HEK293 (cell line): Measurements from ENCODE around the gene OTUD3.

Experiments used
- CTCF ChIA-PET: fragments of 350-600 bp; formaldehyde crosslinking; extraction: SDS; loops from one replicate; lab custom pipeline; 2021; ENCODE audit warnings: antibody characterized with exemption; lab: Yijun Ruan, JAX
- POLR2A ChIA-PET: fragments of 300-600 bp; formaldehyde crosslinking; extraction: SDS; loops from one replicate; lab custom pipeline; 2020; ENCODE audit warnings: antibody characterized with exemption, inconsistent platforms; lab: Yijun Ruan, JAX
- H3K27ac ChIP-seq: fragments of 200-500 bp; sonication (Bioruptor generic); 2 replicates; pipeline ENCODE4 v1.5.1; 2014; ENCODE audit warnings: low read depth, low read length, control low read depth, inconsistent platforms; ENCODE audit errors: extremely low read depth
- H3K36me3 ChIP-seq, 2 experiments: fragments of 200-500 bp in 1 of 2; sonication (Bioruptor generic) in 1 of 2; 1 replicate in 1 of 2; 2 replicates in 1 of 2; pipeline ENCODE4 v1.5.1; 2014 to 2017; ENCODE audit warnings: inconsistent platforms in 2 of 2, low read length in 2 of 2; ENCODE audit not compliant: control insufficient read depth in 2 of 2, insufficient read depth in 1 of 2
- H3K4me1 ChIP-seq: fragments of 200-500 bp; sonication (Bioruptor generic); 2 replicates; pipeline ENCODE4 v1.5.1; 2014; ENCODE audit warnings: mild to moderate bottlenecking, low read length, inconsistent platforms; ENCODE audit not compliant: control insufficient read depth, insufficient read depth
- H3K4me3 ChIP-seq: 2 replicates; pipeline ENCODE4 v1.5.1; 2011; ENCODE audit warnings: low read depth, mild to moderate bottlenecking, control low read depth, low read length, moderate library complexity
- H3K9me3 ChIP-seq: fragments of 200-500 bp; sonication (Bioruptor generic); 2 replicates; pipeline ENCODE4 v1.5.1; 2014; ENCODE audit warnings: low read depth, low read length, inconsistent platforms; ENCODE audit not compliant: control insufficient read depth, insufficient read depth
- GLIS1 ChIP-seq: fragments of 450-650 bp; formaldehyde crosslinking; IDR thresholded peaks from 2 replicates; pipeline ENCODE4 v1.5.1; 2016; ENCODE audit warnings: missing biosample characterization, missing genetic modification characterization
- ZFHX2 ChIP-seq: fragments of 450-650 bp; formaldehyde crosslinking; conservative IDR thresholded peaks from 2 replicates; pipeline ENCODE4 v1.5.1; 2016; ENCODE audit warnings: missing biosample characterization, missing genetic modification characterization
- ZNF121 ChIP-seq: fragments of 450-650 bp; formaldehyde crosslinking; IDR thresholded peaks from 2 replicates; pipeline ENCODE4 v1.5.1; 2016; ENCODE audit warnings: missing biosample characterization, missing genetic modification characterization
- ZNF146 ChIP-seq: fragments of 450-650 bp; formaldehyde crosslinking; IDR thresholded peaks from 2 replicates; pipeline ENCODE4 v1.5.1; 2016; ENCODE audit warnings: missing biosample characterization, missing genetic modification characterization
- ZNF223 ChIP-seq: fragments of 450-650 bp; formaldehyde crosslinking; IDR thresholded peaks from 2 replicates; pipeline ENCODE4 v1.5.1; 2016; ENCODE audit warnings: missing biosample characterization, missing genetic modification characterization
- ZNF23 ChIP-seq: fragments of 450-650 bp; formaldehyde crosslinking; IDR thresholded peaks from 2 replicates; pipeline ENCODE4 v1.5.1; 2016; ENCODE audit warnings: missing biosample characterization, missing genetic modification characterization, borderline replicate concordance
- ZNF248 ChIP-seq: fragments of 450-650 bp; formaldehyde crosslinking; IDR thresholded peaks from 2 replicates; pipeline ENCODE4 v1.5.1; 2017; ENCODE audit warnings: missing biosample characterization, missing genetic modification characterization
- ZNF266 ChIP-seq: fragments of 450-650 bp; formaldehyde crosslinking; IDR thresholded peaks from 2 replicates; pipeline ENCODE4 v1.5.1; 2016; ENCODE audit warnings: missing biosample characterization, missing genetic modification characterization, low read depth
- ZNF311 ChIP-seq: fragments of 450-650 bp; formaldehyde crosslinking; IDR thresholded peaks from 2 replicates; pipeline ENCODE4 v1.5.1; 2017; ENCODE audit warnings: missing biosample characterization, missing genetic modification characterization, borderline replicate concordance
- ZNF394 ChIP-seq: fragments of 450-650 bp; formaldehyde crosslinking; IDR thresholded peaks from 2 replicates; pipeline ENCODE4 v1.5.1; 2016; ENCODE audit warnings: missing biosample characterization, missing genetic modification characterization, mild to moderate bottlenecking, moderate library complexity, borderline replicate concordance
- ZNF473 ChIP-seq: fragments of 450-650 bp; formaldehyde crosslinking; IDR thresholded peaks from 2 replicates; pipeline ENCODE4 v1.5.1; 2017; ENCODE audit warnings: missing biosample characterization, missing genetic modification characterization
- ZNF48 ChIP-seq: fragments of 450-650 bp; formaldehyde crosslinking; IDR thresholded peaks from 2 replicates; pipeline ENCODE4 v1.5.1; 2016; ENCODE audit warnings: missing biosample characterization, missing genetic modification characterization
- ZNF585B ChIP-seq: fragments of 450-650 bp; formaldehyde crosslinking; IDR thresholded peaks from 2 replicates; pipeline ENCODE4 v1.5.1; 2016; ENCODE audit warnings: missing biosample characterization, missing genetic modification characterization
- ZNF645 ChIP-seq: fragments of 450-650 bp; formaldehyde crosslinking; IDR thresholded peaks from 2 replicates; pipeline ENCODE4; 2016; ENCODE audit warnings: missing biosample characterization, missing genetic modification characterization
- ZNF660 ChIP-seq: fragments of 450-650 bp; IDR thresholded peaks from 2 replicates; pipeline ENCODE4 v1.5.1; 2018; ENCODE audit warnings: missing biosample characterization, mild to moderate bottlenecking, missing genetic modification characterization
- ZNF785 ChIP-seq: fragments of 450-650 bp; formaldehyde crosslinking; IDR thresholded peaks from 2 replicates; pipeline ENCODE4 v1.5.1; 2016; ENCODE audit warnings: missing biosample characterization, missing genetic modification characterization
- ZNF843 ChIP-seq: fragments of 450-650 bp; formaldehyde crosslinking; IDR thresholded peaks from 2 replicates; pipeline ENCODE4 v1.5.1; 2016; ENCODE audit warnings: missing biosample characterization, missing genetic modification characterization
- ZSCAN23 ChIP-seq: fragments of 450-650 bp; formaldehyde crosslinking; IDR thresholded peaks from 2 replicates; pipeline ENCODE4 v1.5.1; 2016; ENCODE audit warnings: missing biosample characterization, missing genetic modification characterization
- ZSCAN4 ChIP-seq: fragments of 450-650 bp; formaldehyde crosslinking; IDR thresholded peaks from 2 replicates; pipeline ENCODE4 v1.5.1; 2017; ENCODE audit warnings: missing biosample characterization, missing genetic modification characterization
- TF ChIP-seq, protein P1 (sequence below): fragments of 450-650 bp; formaldehyde crosslinking; IDR thresholded peaks from 2 replicates; pipeline ENCODE4 v1.5.1; 2017; ENCODE audit warnings: missing biosample characterization, missing genetic modification characterization
- TF ChIP-seq, protein P2 (sequence below): fragments of 450-650 bp; formaldehyde crosslinking; IDR thresholded peaks from 2 replicates; pipeline ENCODE4 v1.5.1; 2016; ENCODE audit warnings: missing biosample characterization, missing genetic modification characterization, borderline replicate concordance
- TF ChIP-seq, protein P3 (sequence below): fragments of 450-650 bp; formaldehyde crosslinking; IDR thresholded peaks from 2 replicates; pipeline ENCODE4 v1.5.1; 2016; ENCODE audit warnings: missing biosample characterization, missing genetic modification characterization
- TF ChIP-seq, protein P4 (sequence below): fragments of 450-650 bp; formaldehyde crosslinking; IDR thresholded peaks from 2 replicates; pipeline ENCODE4 v1.5.1; 2016; ENCODE audit warnings: missing biosample characterization, missing genetic modification characterization

The OTUD3 gene

DNA sequence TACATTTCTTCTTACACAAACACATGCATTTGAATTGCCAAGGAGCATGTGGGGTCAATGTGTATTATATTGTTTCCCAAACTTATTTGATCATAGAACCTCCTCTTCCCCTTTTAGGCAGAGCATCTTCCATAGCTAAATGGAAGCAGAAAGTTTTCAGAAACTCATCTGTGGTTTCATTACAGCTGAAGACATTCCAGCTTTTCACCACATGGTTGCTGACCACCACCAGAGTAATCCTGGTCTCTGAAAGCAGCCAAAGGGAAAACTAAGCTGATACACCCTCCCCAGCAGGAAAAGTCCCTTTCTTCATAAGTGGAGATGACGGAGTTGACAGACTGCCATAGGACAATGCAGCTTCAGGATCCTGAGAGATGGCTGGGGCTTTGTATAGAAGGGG lies 30.2 kb upstream of the OTUD3 start:
- POLR2A ChIA-PET = no interaction called here
- no peak for TF ChIP-seq ZNF394
- TF ChIP-seq ZSCAN4 = no peak
- no peak for TF ChIP-seq ZNF121
- no peak for TF ChIP-seq ZFHX2 (tag by site-specific recombination)
- TF ChIP-seq ZNF473 (tag by site-specific recombination) = no peak
- TF ChIP-seq ZNF248 (tag by site-specific recombination) = no peak
- TF ChIP-seq, protein P1, sequence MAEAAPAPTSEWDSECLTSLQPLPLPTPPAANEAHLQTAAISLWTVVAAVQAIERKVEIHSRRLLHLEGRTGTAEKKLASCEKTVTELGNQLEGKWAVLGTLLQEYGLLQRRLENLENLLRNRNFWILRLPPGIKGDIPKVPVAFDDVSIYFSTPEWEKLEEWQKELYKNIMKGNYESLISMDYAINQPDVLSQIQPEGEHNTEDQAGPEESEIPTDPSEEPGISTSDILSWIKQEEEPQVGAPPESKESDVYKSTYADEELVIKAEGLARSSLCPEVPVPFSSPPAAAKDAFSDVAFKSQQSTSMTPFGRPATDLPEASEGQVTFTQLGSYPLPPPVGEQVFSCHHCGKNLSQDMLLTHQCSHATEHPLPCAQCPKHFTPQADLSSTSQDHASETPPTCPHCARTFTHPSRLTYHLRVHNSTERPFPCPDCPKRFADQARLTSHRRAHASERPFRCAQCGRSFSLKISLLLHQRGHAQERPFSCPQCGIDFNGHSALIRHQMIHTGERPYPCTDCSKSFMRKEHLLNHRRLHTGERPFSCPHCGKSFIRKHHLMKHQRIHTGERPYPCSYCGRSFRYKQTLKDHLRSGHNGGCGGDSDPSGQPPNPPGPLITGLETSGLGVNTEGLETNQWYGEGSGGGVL (tag by site-specific recombination) = no peak
- TF ChIP-seq ZNF645 (tag by site-specific recombination) = no peak
- no peak for TF ChIP-seq ZNF843 (tag by site-specific recombination)
- no peak for TF ChIP-seq ZNF48 (tag by site-specific recombination)
- TF ChIP-seq ZNF785 (tag by site-specific recombination) = no peak
- TF ChIP-seq, protein P2, sequence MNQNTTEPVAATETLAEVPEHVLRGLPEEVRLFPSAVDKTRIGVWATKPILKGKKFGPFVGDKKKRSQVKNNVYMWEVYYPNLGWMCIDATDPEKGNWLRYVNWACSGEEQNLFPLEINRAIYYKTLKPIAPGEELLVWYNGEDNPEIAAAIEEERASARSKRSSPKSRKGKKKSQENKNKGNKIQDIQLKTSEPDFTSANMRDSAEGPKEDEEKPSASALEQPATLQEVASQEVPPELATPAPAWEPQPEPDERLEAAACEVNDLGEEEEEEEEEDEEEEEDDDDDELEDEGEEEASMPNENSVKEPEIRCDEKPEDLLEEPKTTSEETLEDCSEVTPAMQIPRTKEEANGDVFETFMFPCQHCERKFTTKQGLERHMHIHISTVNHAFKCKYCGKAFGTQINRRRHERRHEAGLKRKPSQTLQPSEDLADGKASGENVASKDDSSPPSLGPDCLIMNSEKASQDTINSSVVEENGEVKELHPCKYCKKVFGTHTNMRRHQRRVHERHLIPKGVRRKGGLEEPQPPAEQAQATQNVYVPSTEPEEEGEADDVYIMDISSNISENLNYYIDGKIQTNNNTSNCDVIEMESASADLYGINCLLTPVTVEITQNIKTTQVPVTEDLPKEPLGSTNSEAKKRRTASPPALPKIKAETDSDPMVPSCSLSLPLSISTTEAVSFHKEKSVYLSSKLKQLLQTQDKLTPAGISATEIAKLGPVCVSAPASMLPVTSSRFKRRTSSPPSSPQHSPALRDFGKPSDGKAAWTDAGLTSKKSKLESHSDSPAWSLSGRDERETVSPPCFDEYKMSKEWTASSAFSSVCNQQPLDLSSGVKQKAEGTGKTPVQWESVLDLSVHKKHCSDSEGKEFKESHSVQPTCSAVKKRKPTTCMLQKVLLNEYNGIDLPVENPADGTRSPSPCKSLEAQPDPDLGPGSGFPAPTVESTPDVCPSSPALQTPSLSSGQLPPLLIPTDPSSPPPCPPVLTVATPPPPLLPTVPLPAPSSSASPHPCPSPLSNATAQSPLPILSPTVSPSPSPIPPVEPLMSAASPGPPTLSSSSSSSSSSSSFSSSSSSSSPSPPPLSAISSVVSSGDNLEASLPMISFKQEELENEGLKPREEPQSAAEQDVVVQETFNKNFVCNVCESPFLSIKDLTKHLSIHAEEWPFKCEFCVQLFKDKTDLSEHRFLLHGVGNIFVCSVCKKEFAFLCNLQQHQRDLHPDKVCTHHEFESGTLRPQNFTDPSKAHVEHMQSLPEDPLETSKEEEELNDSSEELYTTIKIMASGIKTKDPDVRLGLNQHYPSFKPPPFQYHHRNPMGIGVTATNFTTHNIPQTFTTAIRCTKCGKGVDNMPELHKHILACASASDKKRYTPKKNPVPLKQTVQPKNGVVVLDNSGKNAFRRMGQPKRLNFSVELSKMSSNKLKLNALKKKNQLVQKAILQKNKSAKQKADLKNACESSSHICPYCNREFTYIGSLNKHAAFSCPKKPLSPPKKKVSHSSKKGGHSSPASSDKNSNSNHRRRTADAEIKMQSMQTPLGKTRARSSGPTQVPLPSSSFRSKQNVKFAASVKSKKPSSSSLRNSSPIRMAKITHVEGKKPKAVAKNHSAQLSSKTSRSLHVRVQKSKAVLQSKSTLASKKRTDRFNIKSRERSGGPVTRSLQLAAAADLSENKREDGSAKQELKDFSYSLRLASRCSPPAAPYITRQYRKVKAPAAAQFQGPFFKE (tag by site-specific recombination) = no peak
- CTCF ChIA-PET = no interaction called here
- Histone ChIP-seq H3K36me3 (no peaks in the 10 kb centered on the region), H3K9me3 (no peaks in the 10 kb centered on the region), H3K4me3 (no peak overlapping the region), H3K4me1 (no peaks in the 10 kb centered on the region), H3K27ac (no peak overlapping the region)

GRCh38 chr1:19854866-19855265 lies 27.3 kb upstream of the OTUD3 start:
- ChIA-PET POLR2A (no interaction called here), CTCF (interaction anchor here (0.6 kb wide), 1 partner anchor 341 kb away, joined by 5 read pairs; no protein-coding TSS in a partner anchor)
- Histone ChIP-seq H3K4me3 (no peak overlapping the region), H3K9me3 (no peaks in the 10 kb centered on the region), H3K36me3 (no peaks in the 10 kb centered on the region), H3K27ac (no peak overlapping the region), H3K4me1 (no peaks in the 10 kb centered on the region)
- no peak for TF ChIP-seq ZNF585B
- no peak for TF ChIP-seq ZNF311 (tag by site-specific recombination)
- TF ChIP-seq ZNF23 (tag by site-specific recombination) = no peak
- TF ChIP-seq GLIS1 (tag by site-specific recombination) = no peak
- TF ChIP-seq, protein P3, sequence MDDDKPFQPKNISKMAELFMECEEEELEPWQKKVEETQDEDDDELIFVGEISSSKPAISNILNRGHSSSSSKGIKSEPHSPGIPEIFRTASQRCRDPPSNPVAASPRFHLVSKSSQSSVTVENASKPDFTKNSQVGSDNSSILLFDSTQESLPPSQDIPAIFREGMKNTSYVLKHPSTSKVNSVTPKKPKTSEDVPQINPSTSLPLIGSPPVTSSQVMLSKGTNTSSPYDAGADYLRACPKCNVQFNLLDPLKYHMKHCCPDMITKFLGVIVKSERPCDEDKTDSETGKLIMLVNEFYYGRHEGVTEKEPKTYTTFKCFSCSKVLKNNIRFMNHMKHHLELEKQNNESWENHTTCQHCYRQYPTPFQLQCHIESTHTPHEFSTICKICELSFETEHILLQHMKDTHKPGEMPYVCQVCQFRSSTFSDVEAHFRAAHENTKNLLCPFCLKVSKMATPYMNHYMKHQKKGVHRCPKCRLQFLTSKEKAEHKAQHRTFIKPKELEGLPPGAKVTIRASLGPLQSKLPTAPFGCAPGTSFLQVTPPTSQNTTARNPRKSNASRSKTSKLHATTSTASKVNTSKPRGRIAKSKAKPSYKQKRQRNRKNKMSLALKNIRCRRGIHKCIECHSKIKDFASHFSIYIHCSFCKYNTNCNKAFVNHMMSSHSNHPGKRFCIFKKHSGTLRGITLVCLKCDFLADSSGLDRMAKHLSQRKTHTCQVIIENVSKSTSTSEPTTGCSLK (tag by site-specific recombination) = no peak
- TF ChIP-seq, protein P4, sequence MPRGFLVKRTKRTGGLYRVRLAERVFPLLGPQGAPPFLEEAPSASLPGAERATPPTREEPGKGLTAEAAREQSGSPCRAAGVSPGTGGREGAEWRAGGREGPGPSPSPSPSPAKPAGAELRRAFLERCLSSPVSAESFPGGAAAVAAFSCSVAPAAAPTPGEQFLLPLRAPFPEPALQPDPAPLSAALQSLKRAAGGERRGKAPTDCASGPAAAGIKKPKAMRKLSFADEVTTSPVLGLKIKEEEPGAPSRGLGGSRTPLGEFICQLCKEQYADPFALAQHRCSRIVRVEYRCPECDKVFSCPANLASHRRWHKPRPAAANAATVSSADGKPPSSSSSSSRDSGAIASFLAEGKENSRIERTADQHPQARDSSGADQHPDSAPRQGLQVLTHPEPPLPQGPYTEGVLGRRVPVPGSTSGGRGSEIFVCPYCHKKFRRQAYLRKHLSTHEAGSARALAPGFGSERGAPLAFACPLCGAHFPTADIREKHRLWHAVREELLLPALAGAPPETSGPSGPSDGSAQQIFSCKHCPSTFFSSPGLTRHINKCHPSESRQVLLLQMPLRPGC (tag by site-specific recombination) = no peak
- TF ChIP-seq ZNF223 (tag by site-specific recombination) = no peak
- no peak for TF ChIP-seq ZNF266
- TF ChIP-seq ZSCAN23 (tag by site-specific recombination) = no peak
- no peak for TF ChIP-seq ZNF660
- TF ChIP-seq ZNF146 = no peak
